Measurements from ENCODE around the gene TEN1.

DNA sequence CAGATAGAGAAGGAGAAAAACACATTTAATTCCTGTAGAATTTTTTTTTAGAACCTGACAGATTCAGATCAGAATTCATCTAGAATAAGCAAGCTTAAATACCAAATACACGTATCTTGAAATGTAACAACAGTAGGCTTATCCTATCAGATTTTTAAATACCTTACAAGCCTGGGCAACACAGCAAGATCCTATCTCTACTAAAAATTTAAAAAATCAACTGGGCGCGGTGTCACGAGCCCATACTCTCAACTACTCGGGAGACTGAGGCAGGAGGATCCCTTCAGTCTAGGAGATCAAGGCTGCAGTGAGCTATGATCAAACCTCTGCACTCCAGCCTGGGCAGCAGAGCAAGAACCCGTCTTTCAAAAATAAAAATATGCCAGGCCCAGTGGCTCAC is 13.6 kb upstream of the TEN1 start:
- TF ChIP-seq, protein P1, sequence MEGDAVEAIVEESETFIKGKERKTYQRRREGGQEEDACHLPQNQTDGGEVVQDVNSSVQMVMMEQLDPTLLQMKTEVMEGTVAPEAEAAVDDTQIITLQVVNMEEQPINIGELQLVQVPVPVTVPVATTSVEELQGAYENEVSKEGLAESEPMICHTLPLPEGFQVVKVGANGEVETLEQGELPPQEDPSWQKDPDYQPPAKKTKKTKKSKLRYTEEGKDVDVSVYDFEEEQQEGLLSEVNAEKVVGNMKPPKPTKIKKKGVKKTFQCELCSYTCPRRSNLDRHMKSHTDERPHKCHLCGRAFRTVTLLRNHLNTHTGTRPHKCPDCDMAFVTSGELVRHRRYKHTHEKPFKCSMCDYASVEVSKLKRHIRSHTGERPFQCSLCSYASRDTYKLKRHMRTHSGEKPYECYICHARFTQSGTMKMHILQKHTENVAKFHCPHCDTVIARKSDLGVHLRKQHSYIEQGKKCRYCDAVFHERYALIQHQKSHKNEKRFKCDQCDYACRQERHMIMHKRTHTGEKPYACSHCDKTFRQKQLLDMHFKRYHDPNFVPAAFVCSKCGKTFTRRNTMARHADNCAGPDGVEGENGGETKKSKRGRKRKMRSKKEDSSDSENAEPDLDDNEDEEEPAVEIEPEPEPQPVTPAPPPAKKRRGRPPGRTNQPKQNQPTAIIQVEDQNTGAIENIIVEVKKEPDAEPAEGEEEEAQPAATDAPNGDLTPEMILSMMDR (IDR thresholded peaks at IDR 0.05), result no peak
- no peak for TF ChIP-seq EP300 (IDR thresholded peaks at IDR 0.05; ENCODE audit: low read depth)
- no peak for TF ChIP-seq POLR2A (IDR thresholded peaks at IDR 0.05)
- TF ChIP-seq POLR2AphosphoS5 (IDR thresholded peaks at IDR 0.05), result no peak
